K562 (cell line): ENCODE measurements around the gene RNF39. TPM values are rescaled to one million over a fixed set of nuclear protein-coding genes. Genes with fewer than 3 reads are reported as not detected.

ENCODE experiments used
- ATAC-seq: fragments of 200-7000 bp; cut with Tn5 transposase; 3 replicates; pipeline ENCODE4 v1.9.1; 2020; ENCODE audit warnings: moderate library complexity
- BruUV-seq: library from RNA; stranded (reverse); fragments of 400-500 nt; replicated peaks from 2 replicates; lab custom pipeline; 2021; lab: Mats Ljungman, UMichigan
- CTCF ChIA-PET: fragments of 300-600 bp; formaldehyde crosslinking; extraction: SDS; loops from one replicate; lab custom pipeline; 2021; ENCODE audit warnings: low intra/inter-chr PET ratio; lab: Yijun Ruan, JAX
- POLR2A ChIA-PET: fragments of 300-600, 350-650 bp; sonication (Branson Sonifier 250); formaldehyde crosslinking; extraction: SDS; loops from one replicate; lab custom pipeline; 2021; ENCODE audit warnings: antibody characterized with exemption, inconsistent platforms; lab: Yijun Ruan, JAX
- DNase-seq, 4 experiments: peaks; one replicate each; pipeline versions ENCODE4 v3.0.0 to v3.0.0-alpha.2; 2011 to 2018; ENCODE audit warnings: low spot score in 3 of 4, mixed read lengths in 3 of 4; ENCODE audit errors: extremely low read depth in 1 of 4
- FAIRE-seq: peaks from 2 replicates; lab custom pipeline; 2011; peaks lifted over from hg19 to GRCh38; lab: Jason Lieb, UNC
- H2AFZ ChIP-seq: 2 replicates; pipeline ENCODE4 v1.6.0; 2011; ENCODE audit warnings: low read depth, low read length, control low read depth, inconsistent platforms
- H3K27ac ChIP-seq: fragments of 200-600 bp; 3 replicates; pipeline ENCODE4 v1.8.0; 2011; ENCODE audit warnings: low read depth, mild to moderate bottlenecking, control low read depth, inconsistent platforms, low read length, moderate library complexity, mixed read lengths; ENCODE audit errors: extremely low read depth
- H3K27me3 ChIP-seq, 2 experiments: fragments of 300-600 bp in 1 of 2; 2 replicates in 1 of 2; 3 replicates in 1 of 2; pipeline versions ENCODE4 v1.6.0 to v1.8.0; 2011; ENCODE audit warnings: inconsistent platforms in 2 of 2, low read length in 2 of 2, mild to moderate bottlenecking in 1 of 2, mixed read lengths in 1 of 2, moderate library complexity in 1 of 2; ENCODE audit not compliant: control insufficient read depth in 2 of 2, insufficient read depth in 2 of 2
- H3K36me3 ChIP-seq: fragments of 300-600 bp; 3 replicates; pipeline ENCODE4 v1.8.0; 2011; ENCODE audit warnings: mild to moderate bottlenecking, low read length, inconsistent platforms; ENCODE audit not compliant: control insufficient read depth, insufficient read depth
- H3K4me1 ChIP-seq, 2 experiments: fragments of 200-600 bp in 1 of 2; replicated peaks in 1 of 2; 2 replicates in 1 of 2; 3 replicates in 1 of 2; pipeline versions ENCODE4 v1.5.1 to v1.8.0; 2011; ENCODE audit warnings: inconsistent platforms in 2 of 2, low read length in 2 of 2, mild to moderate bottlenecking in 1 of 2, mixed read lengths in 1 of 2, moderate library complexity in 1 of 2; ENCODE audit not compliant: control insufficient read depth in 2 of 2, insufficient read depth in 2 of 2
- H3K4me2 ChIP-seq: 2 replicates; pipeline ENCODE4 v1.6.1; 2011; ENCODE audit warnings: low read length, control low read depth, inconsistent platforms, mixed read lengths; ENCODE audit not compliant: insufficient read depth
- H3K4me3 ChIP-seq: fragments of 200-600 bp; sonication (generic), shearing (Covaris generic); 2 replicates; pipeline ENCODE4 v1.5.1; 2016; ENCODE audit warnings: control low read depth, inconsistent platforms
- H3K79me2 ChIP-seq: fragments of 200-600 bp; 3 replicates; pipeline ENCODE4 v1.8.0; 2011; ENCODE audit warnings: low read length, inconsistent platforms; ENCODE audit not compliant: control insufficient read depth, insufficient read depth
- H3K9ac ChIP-seq, 2 experiments: 2 replicates each; pipeline versions ENCODE4 v1.6.0 to v1.6.1; 2011; ENCODE audit warnings: low read depth in 2 of 2, low read length in 2 of 2, control low read depth in 1 of 2, inconsistent platforms in 1 of 2, mild to moderate bottlenecking in 1 of 2, mixed read lengths in 1 of 2; ENCODE audit not compliant: insufficient read depth in 1 of 2
- H3K9me1 ChIP-seq: one replicate; pipeline ENCODE4 v1.6.0; 2011; ENCODE audit warnings: inconsistent platforms, mild to moderate bottlenecking, low read length, moderate library complexity; ENCODE audit not compliant: control insufficient read depth, insufficient read depth
- H3K9me3 ChIP-seq: replicated peaks from 2 replicates; pipeline ENCODE4 v1.5.1; 2011; ENCODE audit warnings: low read depth, low read length, inconsistent platforms; ENCODE audit not compliant: control insufficient read depth, insufficient read depth
- H4K20me1 ChIP-seq: replicated peaks from 2 replicates; pipeline ENCODE4 v1.6.1; 2011; ENCODE audit warnings: low read length, inconsistent platforms, mixed read lengths; ENCODE audit not compliant: control insufficient read depth, insufficient read depth
- E2F5 ChIP-seq: sonication (generic); formaldehyde crosslinking; IDR thresholded peaks from 2 replicates; pipeline ENCODE4 v1.8.0; 2022; ENCODE audit warnings: mild to moderate bottlenecking, missing genetic modification reagents
- MAX ChIP-seq: sonication (generic); formaldehyde crosslinking; IDR thresholded peaks from 2 replicates; pipeline ENCODE4 v1.9.0; 2022; ENCODE audit warnings: mild to moderate bottlenecking, missing genetic modification reagents
- ZNF311 ChIP-seq: fragments of 250-450 bp; sonication (Bioruptor Pico); IDR thresholded peaks from 2 replicates; pipeline ENCODE4 v1.4.0; 2020; ENCODE audit warnings: mild to moderate bottlenecking, moderate library complexity
- WGBS: fragments of 100-300 bp; shearing (Covaris generic); methylation state at CpG from one replicate; pipeline ENCODE4 v1.1.6; 2016; ENCODE audit warnings: low coverage, mixed read lengths; ENCODE audit not compliant: insufficient coverage; ENCODE audit errors: missing lambda C conversion rate; 5-methylcytosine and 5-hydroxymethylcytosine counted together
- in situ Hi-C: fragments of 300-500 bp; cut with MboI; formaldehyde crosslinking; loops from 4 replicates; pipeline ENCODE4 v1.15.0; 2018; ENCODE audit warnings: inconsistent platforms, mixed read lengths
- intact Hi-C: fragments of 100-400 bp; cut with micrococcal nuclease; formaldehyde crosslinking; loops from 2 replicates; pipeline ENCODE4 v1.14.2; 2022
- polyA plus RNA-seq, 8 experiments: library from polyadenylated mRNA; depleted of rRNA in 4 of 8; stranded (reverse) in 5 of 8; unstranded in 3 of 8; fragments of >200 nt; fragmentation: Nextera tagmentation in 2 of 8; fragmentation: Illumina TruSeq in 1 of 8; extraction: Ambion mirVana in 2 of 8; extraction: Trizol in 1 of 8; gene quantifications; 2 replicates each; pipeline versions ENCODE4 v1.2.1 to v1.2.3, GENCODE V29; 2011 to 2014; ENCODE audit warnings: inconsistent platforms in 1 of 8, missing spikeins in 1 of 8
- total RNA-seq, 7 experiments: library from RNA; depleted of rRNA in 6 of 7; stranded (reverse); fragments of >200 nt in 6 of 7; fragmentation: Illumina TruSeq in 2 of 7; extraction: Trizol in 2 of 7; gene quantifications; 2 replicates each; pipeline versions ENCODE4 v1.2.1 to v1.2.3, GENCODE V29; 2011 to 2021; ENCODE audit warnings: low replicate concordance in 1 of 7
- TF ChIP-seq, protein P1 (sequence below): fragments of 200-800 bp; sonication (Bioruptor generic); IDR thresholded peaks from 2 replicates; pipeline ENCODE4 v1.6.1; 2017; ENCODE audit warnings: missing genetic modification characterization, missing compliant biosample characterization

RNF39 gene
- total and polyA plus RNA-seq, 9 of the 15 experiments (the other 6 are each of a cell fraction or from before 2014, with no cell fraction given) = not detected

GRCh38 chr6:30122515-30122914 lies 46.9 kb upstream of the RNF39 start:
- FAIRE-seq = no peak
- ChIA-PET POLR2A (interaction anchor here (0.7 kb wide), 1 partner anchor 88 kb away, joined by 3 read pairs; no protein-coding TSS in a partner anchor), CTCF (no interaction called here)
- no peak for TF ChIP-seq ZNF311 (CRISPR knock-in tag)
- TF ChIP-seq, protein P1, sequence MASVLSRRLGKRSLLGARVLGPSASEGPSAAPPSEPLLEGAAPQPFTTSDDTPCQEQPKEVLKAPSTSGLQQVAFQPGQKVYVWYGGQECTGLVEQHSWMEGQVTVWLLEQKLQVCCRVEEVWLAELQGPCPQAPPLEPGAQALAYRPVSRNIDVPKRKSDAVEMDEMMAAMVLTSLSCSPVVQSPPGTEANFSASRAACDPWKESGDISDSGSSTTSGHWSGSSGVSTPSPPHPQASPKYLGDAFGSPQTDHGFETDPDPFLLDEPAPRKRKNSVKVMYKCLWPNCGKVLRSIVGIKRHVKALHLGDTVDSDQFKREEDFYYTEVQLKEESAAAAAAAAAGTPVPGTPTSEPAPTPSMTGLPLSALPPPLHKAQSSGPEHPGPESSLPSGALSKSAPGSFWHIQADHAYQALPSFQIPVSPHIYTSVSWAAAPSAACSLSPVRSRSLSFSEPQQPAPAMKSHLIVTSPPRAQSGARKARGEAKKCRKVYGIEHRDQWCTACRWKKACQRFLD (CRISPR knock-in tag) = no peak
- no peak for TF ChIP-seq E2F5 (CRISPR knock-in tag)
- no peak for TF ChIP-seq MAX (CRISPR knock-in tag)
- Histone ChIP-seq H3K4me1 (peaks cover 4 to 5% of the 10 kb centered on the region in 2 experiments; a peak in 2 of 5 replicates), H3K9ac (no peak overlapping the region), H3K9me1 (no peaks in the 10 kb centered on the region), H3K27ac (no peak overlapping the region), H3K4me2 (no peak overlapping the region), H3K27me3 (peaks cover 5 to 18% of the 10 kb centered on the region in 2 experiments; a peak in 3 of 5 replicates), H3K79me2 (no peaks in the 10 kb centered on the region), H3K36me3 (no peaks in the 10 kb centered on the region), H3K9me3 (no peaks in the 10 kb centered on the region), H4K20me1 (no peaks in the 10 kb centered on the region), H2AFZ (no peak overlapping the region), H3K4me3 (no peak overlapping the region)
- no peak for DNase-seq
- WGBS = 0% methylated on average over 2 of the region's 2 CpGs
- intact Hi-C loops (no loop called here), in situ Hi-C loops (no loop called here)
- no TSS peak for BruUV-seq
- no peak for ATAC-seq
